ENCODE results near the gene TLCD5.

GRCh38 chr11:120344302-120345004 lies 19.4 kb downstream of the TLCD5 start:
- TF ChIP-seq CTCF (conservative IDR thresholded peaks at IDR 0.05; ENCODE audit: low read depth, low read length) (no peak), EZH2 (IDR thresholded peaks at IDR 0.05; ENCODE audit: borderline replicate concordance, low read depth, low read length, poor library complexity, severe bottlenecking) (no peak)
